H9 (cell line): Measurements from ENCODE around the gene MCM8. TPM values are rescaled to one million over a fixed set of nuclear protein-coding genes. Genes with fewer than 3 reads are reported as not detected.

Source experiments
- DNase-seq: peaks from one replicate; pipeline ENCODE4 v3.0.0-alpha.2; 2017
- H2AFZ ChIP-seq: one replicate; pipeline ENCODE4 v1.6.1; 2013; ENCODE audit warnings: mild to moderate bottlenecking, low read length, control low read depth, moderate library complexity
- H2AK5ac ChIP-seq: 2 replicates; pipeline ENCODE4 v1.6.1; 2013; ENCODE audit warnings: low read length, control low read depth, mixed read lengths; ENCODE audit not compliant: insufficient read length
- H2BK120ac ChIP-seq: one replicate; pipeline ENCODE4 v1.6.1; 2013; ENCODE audit warnings: low read depth, mild to moderate bottlenecking, low read length, control low read depth, inconsistent platforms; ENCODE audit not compliant: poor library complexity, severe bottlenecking
- H2BK12ac ChIP-seq: 2 replicates; pipeline ENCODE4 v1.6.1; 2013; ENCODE audit warnings: low read length, control low read depth, mixed read lengths, low read depth; ENCODE audit not compliant: insufficient read length
- H2BK15ac ChIP-seq: 2 replicates; pipeline ENCODE4 v1.6.1; 2013; ENCODE audit warnings: low read depth, low read length, control low read depth
- H2BK20ac ChIP-seq: one replicate; pipeline ENCODE4 v1.6.1; 2013; ENCODE audit warnings: low read depth, mild to moderate bottlenecking, low read length, control low read depth, inconsistent platforms; ENCODE audit not compliant: poor library complexity, severe bottlenecking
- H2BK5ac ChIP-seq: 2 replicates; pipeline ENCODE4 v1.6.1; 2013; ENCODE audit warnings: low read length, control low read depth, mixed read lengths; ENCODE audit not compliant: insufficient read length
- H3K14ac ChIP-seq: 2 replicates; pipeline ENCODE4 v1.6.1; 2013; ENCODE audit warnings: low read length, control low read depth; ENCODE audit not compliant: insufficient read depth
- H3K18ac ChIP-seq: 2 replicates; pipeline ENCODE4 v1.6.1; 2013; ENCODE audit warnings: low read depth, mild to moderate bottlenecking, mixed read lengths, low read length, control low read depth; ENCODE audit not compliant: insufficient read length
- H3K23ac ChIP-seq: 2 replicates; pipeline ENCODE4 v1.6.1; 2013; ENCODE audit warnings: low read length, control low read depth, mixed read lengths, low read depth; ENCODE audit not compliant: insufficient read length
- H3K23me2 ChIP-seq: 2 replicates; pipeline ENCODE4 v1.6.1; 2013; ENCODE audit warnings: low read depth, mild to moderate bottlenecking, mixed read lengths, low read length, control low read depth; ENCODE audit not compliant: insufficient read length, poor library complexity, severe bottlenecking
- H3K27ac ChIP-seq: 2 replicates; pipeline ENCODE4 v1.5.1; 2013; ENCODE audit warnings: low read length, control low read depth, mixed read lengths, low read depth; ENCODE audit not compliant: insufficient read length
- H3K27me3 ChIP-seq: 2 replicates; pipeline ENCODE4 v1.6.1; 2013; ENCODE audit warnings: low read length, control low read depth, inconsistent platforms; ENCODE audit not compliant: insufficient read depth
- H3K4ac ChIP-seq: 2 replicates; pipeline ENCODE4 v1.6.1; 2013; ENCODE audit warnings: low read depth, mild to moderate bottlenecking, control low read depth, inconsistent platforms, low read length, moderate library complexity
- H3K4me1 ChIP-seq: 2 replicates; pipeline ENCODE4 v1.6.1; 2013; ENCODE audit warnings: low read length, control low read depth, inconsistent platforms; ENCODE audit not compliant: insufficient read depth
- H3K4me2 ChIP-seq: 2 replicates; pipeline ENCODE4 v1.6.1; 2013; ENCODE audit warnings: low read length, control low read depth, mixed read lengths; ENCODE audit not compliant: insufficient read length, insufficient read depth
- H3K56ac ChIP-seq: 2 replicates; pipeline ENCODE4 v1.6.1; 2013; ENCODE audit warnings: low read depth, mild to moderate bottlenecking, mixed read lengths, low read length, control low read depth; ENCODE audit not compliant: insufficient read length
- H3K79me1 ChIP-seq: 2 replicates; pipeline ENCODE4 v1.6.1; 2013; ENCODE audit warnings: low read depth, mild to moderate bottlenecking, moderate library complexity, low read length, control low read depth, inconsistent platforms; ENCODE audit not compliant: insufficient read depth, poor library complexity, severe bottlenecking
- H3K79me2 ChIP-seq: 2 replicates; pipeline ENCODE4 v1.6.1; 2013; ENCODE audit warnings: low read length, control low read depth, inconsistent platforms; ENCODE audit not compliant: insufficient read depth
- H3K9ac ChIP-seq: 2 replicates; pipeline ENCODE4 v1.6.1; 2013; ENCODE audit warnings: low read length, control low read depth, mixed read lengths; ENCODE audit not compliant: insufficient read length; ENCODE audit errors: extremely low read depth
- H3K9me3 ChIP-seq: one replicate; pipeline ENCODE4 v1.6.1; 2013; ENCODE audit warnings: low read depth, low read length, inconsistent platforms; ENCODE audit not compliant: control insufficient read depth
- H3T11ph ChIP-seq: one replicate; pipeline ENCODE4 v1.6.1; 2013; ENCODE audit warnings: mild to moderate bottlenecking, low read length, control low read depth, inconsistent platforms
- H4K20me1 ChIP-seq: one replicate; pipeline ENCODE4 v1.6.1; 2013; ENCODE audit not compliant: control insufficient read depth, insufficient read length, insufficient read depth
- H4K5ac ChIP-seq: 2 replicates; pipeline ENCODE4 v1.6.1; 2013; ENCODE audit warnings: low read depth, mild to moderate bottlenecking, mixed read lengths, low read length, control low read depth; ENCODE audit not compliant: insufficient read length
- H4K8ac ChIP-seq: replicated peaks from 2 replicates; pipeline ENCODE4 v1.6.1; 2013; ENCODE audit warnings: low read length, control low read depth, mixed read lengths, low read depth; ENCODE audit not compliant: insufficient read length
- H4K91ac ChIP-seq: 2 replicates; pipeline ENCODE4 v1.6.1; 2013; ENCODE audit warnings: low read depth, mild to moderate bottlenecking, moderate library complexity, mixed read lengths, low read length, control low read depth; ENCODE audit not compliant: insufficient read length
- H3K27ac Mint-ChIP-seq, 3 experiments: 2 replicates in 2 of 3; 3 replicates in 1 of 3; pipeline ENCODE4 v1.8.0; 2020 to 2021; ENCODE audit warnings: mixed read lengths in 3 of 3, mild to moderate bottlenecking in 1 of 3, moderate library complexity in 1 of 3
- H3K27me3 Mint-ChIP-seq: 2 replicates; pipeline ENCODE4 v1.8.0; 2021; ENCODE audit warnings: low read depth, mild to moderate bottlenecking, moderate library complexity, mixed read lengths
- H3K36me3 Mint-ChIP-seq, 3 experiments: 2 replicates in 2 of 3; 3 replicates in 1 of 3; pipeline ENCODE4 v1.8.0; 2020 to 2021; ENCODE audit warnings: low read depth in 3 of 3, mixed read lengths in 3 of 3; ENCODE audit not compliant: insufficient read depth in 1 of 3
- H3K4me1 Mint-ChIP-seq, 2 experiments: 2 replicates each; pipeline ENCODE4 v1.8.0; 2020; ENCODE audit warnings: mixed read lengths in 2 of 2
- H3K4me3 Mint-ChIP-seq, 2 experiments: 2 replicates in 1 of 2; 3 replicates in 1 of 2; pipeline ENCODE4 v1.8.0; 2020 to 2021; ENCODE audit warnings: mild to moderate bottlenecking in 2 of 2, mixed read lengths in 2 of 2, moderate library complexity in 1 of 2
- H3K9me3 Mint-ChIP-seq, 2 experiments: 2 replicates in 1 of 2; 3 replicates in 1 of 2; pipeline ENCODE4 v1.8.0; 2020; ENCODE audit warnings: mild to moderate bottlenecking in 2 of 2, mixed read lengths in 2 of 2, moderate library complexity in 1 of 2
- WGBS: extraction: QIAGEN DNeasy Blood & Tissue Kit; methylation state at CpG from one replicate; pipeline ENCODE4 v1.1.7; 2013; ENCODE audit warnings: missing lambda C conversion rate, low lambda C conversion rate, mixed read lengths; ENCODE audit not compliant: insufficient read length; ENCODE audit errors: extremely low coverage; 5-methylcytosine and 5-hydroxymethylcytosine counted together
- total RNA-seq: library from RNA; stranded (reverse); gene quantifications from 2 replicates; pipeline ENCODE4 v1.2.1, GENCODE V29; 2021
- TF ChIP-seq, protein P1 (sequence below): fragments of 200-600 bp; sonication (generic); conservative IDR thresholded peaks from 3 replicates; pipeline ENCODE4 v1.8.0; 2021; ENCODE audit warnings: antibody characterized with exemption, mild to moderate bottlenecking

Gene MCM8
- total RNA-seq, 1 experiment from 2014 or later, result 32.2 TPM

DNA sequence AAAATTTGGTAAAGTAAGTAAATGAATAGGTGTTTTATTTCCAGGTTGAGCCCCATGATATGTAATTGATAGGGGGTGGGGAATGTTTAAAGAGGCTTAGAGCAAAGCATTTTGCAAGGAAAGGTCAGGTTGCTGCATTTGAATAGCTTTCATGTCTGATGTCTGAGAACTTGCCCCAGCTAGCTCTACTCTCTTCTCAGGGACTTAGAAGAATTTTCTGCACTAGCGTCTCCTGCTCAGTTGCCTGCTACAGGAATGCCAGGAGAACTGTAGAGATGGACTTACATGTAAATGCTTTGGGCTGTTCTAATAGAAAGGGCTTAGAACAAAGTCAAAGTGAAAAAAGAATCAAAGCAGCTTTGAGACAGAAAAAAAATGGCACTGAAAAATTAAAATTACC, 35.6 kb upstream of the MCM8 start:
- no peaks in the 10 kb centered on the region for H3K27me3 ChIP-seq
- WGBS, result no CpG with 5 or more reads among the region's 1 CpG
- DNase-seq, result no peak

More for the DNA sequence above, 35.6 kb upstream of the MCM8 start:
- no peak overlapping the region for H2BK120ac ChIP-seq
- no peak overlapping the region for H2AFZ ChIP-seq
- Mint-ChIP-seq H3K27ac (no peak overlapping the region), H3K4me3 (no peak overlapping the region), H3K9me3 (no peaks in the 10 kb centered on the region), H3K4me1 (peaks cover 39 to 40% of the 10 kb centered on the region in 2 experiments), H3K27me3 (peaks cover 20% of the 10 kb centered on the region), H3K36me3 (no peaks in the 10 kb centered on the region)
- no peaks in the 10 kb centered on the region for H3K79me1 ChIP-seq
- H3K14ac ChIP-seq, result no peak overlapping the region
- no peak overlapping the region for H4K5ac ChIP-seq
- H3K18ac ChIP-seq, result no peak overlapping the region
- H3K23me2 ChIP-seq, result no peaks in the 10 kb centered on the region
- no peaks in the 10 kb centered on the region for H3K9me3 ChIP-seq
- no peak overlapping the region for H2BK12ac ChIP-seq
- no peak overlapping the region for H2AK5ac ChIP-seq
- H2BK5ac ChIP-seq, result no peak overlapping the region
- H3K56ac ChIP-seq, result no peak overlapping the region
- H3K79me2 ChIP-seq, result no peaks in the 10 kb centered on the region
- H3K4ac ChIP-seq, result no peak overlapping the region
- no peak overlapping the region for H4K91ac ChIP-seq
- H4K20me1 ChIP-seq, result no peaks in the 10 kb centered on the region
- no peak overlapping the region for H3K4me2 ChIP-seq
- H3K27ac ChIP-seq, result no peak overlapping the region
- TF ChIP-seq, protein P1, sequence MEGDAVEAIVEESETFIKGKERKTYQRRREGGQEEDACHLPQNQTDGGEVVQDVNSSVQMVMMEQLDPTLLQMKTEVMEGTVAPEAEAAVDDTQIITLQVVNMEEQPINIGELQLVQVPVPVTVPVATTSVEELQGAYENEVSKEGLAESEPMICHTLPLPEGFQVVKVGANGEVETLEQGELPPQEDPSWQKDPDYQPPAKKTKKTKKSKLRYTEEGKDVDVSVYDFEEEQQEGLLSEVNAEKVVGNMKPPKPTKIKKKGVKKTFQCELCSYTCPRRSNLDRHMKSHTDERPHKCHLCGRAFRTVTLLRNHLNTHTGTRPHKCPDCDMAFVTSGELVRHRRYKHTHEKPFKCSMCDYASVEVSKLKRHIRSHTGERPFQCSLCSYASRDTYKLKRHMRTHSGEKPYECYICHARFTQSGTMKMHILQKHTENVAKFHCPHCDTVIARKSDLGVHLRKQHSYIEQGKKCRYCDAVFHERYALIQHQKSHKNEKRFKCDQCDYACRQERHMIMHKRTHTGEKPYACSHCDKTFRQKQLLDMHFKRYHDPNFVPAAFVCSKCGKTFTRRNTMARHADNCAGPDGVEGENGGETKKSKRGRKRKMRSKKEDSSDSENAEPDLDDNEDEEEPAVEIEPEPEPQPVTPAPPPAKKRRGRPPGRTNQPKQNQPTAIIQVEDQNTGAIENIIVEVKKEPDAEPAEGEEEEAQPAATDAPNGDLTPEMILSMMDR, result no peak
- H3K4me1 ChIP-seq, result peaks cover 9% of the 10 kb centered on the region
- no peak overlapping the region for H2BK20ac ChIP-seq
- H3K9ac ChIP-seq, result no peak overlapping the region
- H2BK15ac ChIP-seq, result no peak overlapping the region
- no peak overlapping the region for H4K8ac ChIP-seq
- no peak overlapping the region for H3K23ac ChIP-seq
- H3T11ph ChIP-seq, result no peak overlapping the region
